GM21717 (cell line): Measurements from ENCODE around the gene MYOF.
"Not testable (repeated sequence)": the region's sequence is repeated elsewhere in the genome, so short reads cannot be mapped to it uniquely, and the experiment has no call there.

ENCODE experiments used
- ATAC-seq: cut with Tn5 transposase; IDR thresholded peaks from one replicate; pipeline ENCODE4 v1.9.1; 2021; ENCODE audit warnings: mild to moderate bottlenecking, moderate library complexity; ENCODE audit not compliant: unreplicated experiment

MYOF gene

DNA sequence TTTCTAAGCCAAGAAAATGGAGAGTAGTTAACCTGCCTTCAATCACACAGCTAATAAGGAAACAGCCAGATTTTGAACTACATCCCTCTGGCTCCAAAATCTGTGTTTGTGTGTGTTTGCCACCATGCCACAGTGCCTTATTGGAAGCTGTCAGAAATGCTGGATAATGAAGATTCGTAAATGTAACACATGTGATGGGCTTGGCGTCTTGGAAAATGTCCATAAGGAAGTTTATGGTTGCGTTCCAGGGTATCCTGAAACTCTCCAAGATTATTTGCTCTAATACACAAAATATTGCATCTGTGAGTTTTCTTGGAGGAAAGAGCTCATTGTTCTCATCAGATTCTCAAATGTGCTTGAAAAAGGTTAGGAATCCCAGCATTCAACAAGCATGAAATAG is 22.7 kb downstream of the MYOF start:
- ATAC-seq: no peak

- ATAC-seq: no peak
Observed at GRCh38 chr10:93458821-93459257, 23.3 kb downstream of the MYOF start.

- no peak for ATAC-seq
Observed at GRCh38 chr10:93457511-93457910, 24.6 kb downstream of the MYOF start.

- ATAC-seq: no peak
Observed at GRCh38 chr10:93456480-93456879, 25.7 kb downstream of the MYOF start.

DNA sequence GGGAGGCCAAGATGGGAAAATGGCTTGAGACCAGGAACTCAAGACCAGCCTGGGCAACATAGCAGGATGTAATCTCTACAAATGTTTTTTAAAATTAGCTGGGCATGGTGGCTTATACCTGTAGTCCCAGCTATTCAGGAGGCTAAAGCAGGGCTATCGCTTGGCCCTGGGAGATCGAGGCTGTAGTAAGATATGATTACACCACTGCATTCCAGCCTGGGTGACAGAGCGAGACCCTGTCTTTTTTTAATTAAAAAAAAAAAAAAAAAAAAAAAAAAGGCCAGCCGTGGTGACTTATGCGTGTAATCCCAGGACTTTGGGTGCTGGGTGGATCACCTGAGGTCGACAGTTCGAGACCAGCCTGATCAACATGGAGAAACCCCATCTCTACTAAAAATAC is 27.4 kb downstream of the MYOF start:
- ATAC-seq: no peak

DNA sequence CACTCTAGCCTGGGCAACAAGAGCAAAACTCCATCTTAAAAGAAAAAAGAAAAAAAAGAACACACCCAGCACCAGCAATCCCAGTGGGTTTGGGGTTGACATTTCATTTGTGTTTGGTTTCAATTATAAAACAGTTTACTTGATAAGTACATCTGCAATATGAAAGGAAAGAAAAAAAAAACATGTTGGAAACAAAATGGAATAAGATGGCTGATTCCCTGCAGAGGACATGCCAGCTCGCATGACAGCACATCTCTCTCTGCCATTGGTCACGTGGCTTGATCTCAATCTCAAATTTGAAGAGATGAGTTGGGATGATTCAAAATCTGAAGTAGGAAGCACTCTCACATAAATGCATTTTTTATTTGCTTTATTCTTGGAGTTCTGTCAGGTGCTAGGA is 28.0 kb downstream of the MYOF start:
- no peak for ATAC-seq

DNA sequence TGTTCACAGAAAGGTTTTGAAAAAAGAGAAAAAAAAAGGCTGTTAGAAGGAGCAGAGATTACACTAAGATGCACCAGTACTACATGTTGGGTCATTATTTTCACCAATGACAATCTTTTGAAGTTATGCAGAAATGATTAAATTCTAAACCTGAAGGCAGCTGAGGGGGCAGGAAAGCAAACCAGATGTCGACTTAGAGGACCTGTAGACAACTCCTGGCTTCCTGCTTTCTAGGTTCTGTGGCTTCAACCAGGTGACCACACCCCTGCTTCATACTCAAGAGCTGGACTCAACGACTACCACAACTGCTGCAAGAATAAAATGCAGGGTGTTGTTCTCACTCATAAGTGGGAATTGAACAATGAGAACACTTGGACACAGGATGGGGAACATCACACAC is 30.0 kb downstream of the MYOF start:
- ATAC-seq: no peak

- no peak for ATAC-seq
Observed at GRCh38 chr10:93451244-93451947, 30.7 kb downstream of the MYOF start.

GRCh38 chr10:93447970-93448369 is 34.2 kb downstream of the MYOF start:
- no peak for ATAC-seq

DNA sequence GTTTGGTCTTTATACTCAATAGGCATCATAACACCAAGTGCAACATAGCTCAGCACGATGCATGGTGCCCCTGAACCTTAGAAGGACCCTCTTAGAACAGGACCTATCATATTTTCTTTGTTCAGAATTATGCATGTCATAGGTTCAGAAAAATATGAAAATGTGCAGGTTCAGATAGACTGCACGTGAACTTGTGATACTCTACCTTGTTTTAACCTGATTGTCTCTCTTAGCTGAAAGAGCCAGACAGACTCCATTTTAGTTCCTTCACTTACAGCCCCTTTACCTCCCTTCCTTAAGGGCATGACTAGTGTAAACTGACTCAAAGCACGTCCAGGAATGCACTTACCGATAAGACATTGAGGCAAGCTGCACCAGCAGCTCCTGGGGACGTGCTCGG is 35.1 kb downstream of the MYOF start:
- no peak for ATAC-seq

GRCh38 chr10:93445978-93446720 is 36.0 kb downstream of the MYOF start:
- no peak for ATAC-seq

GRCh38 chr10:93445097-93445960 is 36.8 kb downstream of the MYOF start:
- ATAC-seq: no peak

DNA sequence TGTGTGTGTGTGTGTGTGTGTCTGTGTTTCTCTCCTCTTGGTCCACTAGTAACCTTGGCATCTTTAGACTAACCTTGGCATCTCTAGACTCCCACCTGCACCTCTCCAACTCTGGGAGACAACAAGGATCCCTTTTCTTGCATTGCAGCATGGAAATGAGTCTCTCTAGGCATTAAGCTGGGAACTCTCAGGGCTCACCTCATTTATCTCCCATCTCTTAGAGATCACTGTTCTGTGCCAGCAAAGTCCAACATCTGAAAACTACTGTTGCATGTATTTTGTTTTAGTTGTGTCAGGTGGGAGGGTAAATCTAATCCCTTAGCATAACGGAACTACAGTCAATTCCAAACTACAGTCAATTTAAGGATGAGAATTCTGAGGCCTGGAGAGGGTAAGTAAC is 38.7 kb downstream of the MYOF start:
- ATAC-seq: no peak

DNA sequence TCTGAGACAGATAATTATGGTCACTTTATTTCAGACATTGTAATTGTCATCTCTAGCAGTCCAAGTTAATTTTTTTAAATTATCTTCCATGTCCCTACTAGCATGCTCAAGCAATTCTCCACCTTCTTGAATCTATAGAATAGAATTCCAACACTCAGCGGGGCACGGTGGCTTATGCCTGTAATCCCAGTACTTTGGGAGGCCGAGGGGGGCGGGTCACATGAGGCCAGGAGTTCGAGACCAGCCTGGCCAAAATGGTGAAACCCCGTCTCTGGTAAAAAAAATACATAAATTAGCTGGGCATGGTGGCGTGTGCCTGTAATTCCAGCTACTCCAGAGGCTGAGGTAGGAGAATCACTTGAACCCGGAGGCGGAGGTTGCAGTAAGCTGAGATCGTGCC is 39.4 kb downstream of the MYOF start:
- not testable (repeated sequence) for ATAC-seq

DNA sequence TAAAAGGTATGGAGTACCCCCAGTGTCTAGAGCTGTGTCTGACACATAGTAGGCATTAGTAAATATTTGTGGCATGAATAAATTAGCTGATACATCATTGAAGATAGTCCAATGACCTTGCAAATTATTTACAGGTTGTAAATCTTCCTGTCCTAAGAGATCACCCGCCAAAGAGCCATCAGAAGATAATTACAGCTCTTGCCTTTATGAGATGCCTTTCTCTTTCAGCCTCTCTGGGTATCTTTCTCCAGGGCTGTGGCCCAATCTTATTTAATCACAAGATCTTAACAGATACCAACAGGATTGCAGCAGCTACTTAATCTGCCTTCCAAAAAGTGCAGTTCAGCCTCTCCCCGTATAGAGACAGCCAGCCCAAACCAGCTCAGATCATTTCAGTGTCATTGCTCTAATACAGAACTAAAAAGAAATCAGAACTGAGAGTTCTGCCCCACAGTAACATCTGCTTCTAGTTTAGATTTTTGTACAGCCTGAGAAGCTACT is 41.5 kb downstream of the MYOF start:
- no peak for ATAC-seq

- ATAC-seq: no peak
Observed at GRCh38 chr10:93438613-93439253, 43.4 kb downstream of the MYOF start.

DNA sequence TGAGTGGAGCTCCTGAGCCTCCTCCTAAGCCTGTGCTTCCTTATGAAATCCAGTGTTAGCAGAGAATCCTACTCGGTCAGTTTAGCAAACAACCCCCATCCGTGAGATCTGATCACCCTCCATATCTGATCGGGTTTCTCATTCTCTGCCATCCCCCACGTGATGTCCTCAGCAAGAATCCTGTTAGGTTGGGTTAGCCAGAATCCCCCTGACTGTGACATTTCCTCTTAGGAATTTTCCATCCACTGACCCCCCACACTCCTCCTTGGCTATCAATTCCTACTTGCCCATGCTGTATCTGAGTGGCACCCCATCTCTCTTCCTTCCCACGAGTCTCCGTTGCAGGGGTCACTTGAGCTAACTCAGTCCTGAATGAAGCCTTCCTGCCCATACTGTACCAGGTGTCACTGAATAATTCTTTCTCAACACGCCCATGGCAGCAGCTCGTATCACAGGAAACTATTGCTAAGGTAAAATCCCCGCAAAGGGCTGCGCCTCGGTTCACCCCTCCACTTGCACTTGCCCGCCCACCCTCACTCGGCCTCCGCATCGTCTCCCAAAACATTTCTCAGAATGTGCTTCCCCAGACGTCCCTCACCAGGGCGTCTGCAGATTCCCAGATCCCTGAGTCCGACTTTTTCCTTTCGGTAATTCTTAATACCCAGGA is 44.1 kb downstream of the MYOF start:
- ATAC-seq: no peak

- ATAC-seq: no peak
Observed at GRCh38 chr10:93437086-93437945, 44.8 kb downstream of the MYOF start.

- ATAC-seq: no peak
Observed at GRCh38 chr10:93436591-93437085, 45.5 kb downstream of the MYOF start.
